H1 (cell line): ENCODE measurements around the gene G2E3. TPM values are rescaled to one million over a fixed set of nuclear protein-coding genes. Genes with fewer than 3 reads are reported as not detected.

Experiments
- CTCF ChIA-PET: fragments of 300-600 bp; sonication (Branson Sonifier 250); formaldehyde crosslinking; loops from one replicate; lab custom pipeline; 2021; ENCODE audit not compliant: partially characterized antibody; lab: Charles Lee
- POLR2A ChIA-PET: fragments of 300-600 bp; sonication (Branson Sonifier 250); formaldehyde crosslinking; loops from one replicate; lab custom pipeline; 2021; ENCODE audit warnings: inconsistent platforms; ENCODE audit not compliant: partially characterized antibody; lab: Charles Lee
- DNase-seq, 2 experiments: peaks; one replicate each; pipeline versions ENCODE4 v3.0.0 to v3.0.0-alpha.2; 2010 to 2022; ENCODE audit warnings: low spot score in 2 of 2, low read depth in 1 of 2, mixed read lengths in 1 of 2
- FAIRE-seq: peaks from 2 replicates; lab custom pipeline; 2011; peaks lifted over from hg19 to GRCh38; lab: Jason Lieb, UNC
- H2AFZ ChIP-seq: 2 replicates; pipeline ENCODE4 v1.8.1; 2012; ENCODE audit warnings: low read length, inconsistent platforms
- H2AK5ac ChIP-seq: 2 replicates; pipeline ENCODE4 v1.6.1; 2013; ENCODE audit warnings: low read depth, low read length
- H2BK120ac ChIP-seq: replicated peaks from 2 replicates; pipeline ENCODE3; 2013; ENCODE audit warnings: low read depth, low read length, inconsistent platforms
- H2BK12ac ChIP-seq: 2 replicates; pipeline ENCODE4 v1.6.1; 2013; ENCODE audit warnings: low read depth, low read length
- H2BK15ac ChIP-seq: 2 replicates; pipeline ENCODE4 v1.6.1; 2013; ENCODE audit warnings: low read length
- H2BK20ac ChIP-seq: 2 replicates; pipeline ENCODE4 v1.6.1; 2013; ENCODE audit warnings: low read length
- H2BK5ac ChIP-seq: 2 replicates; pipeline ENCODE4 v1.6.1; 2013; ENCODE audit warnings: low read depth, low read length
- H3K14ac ChIP-seq: 2 replicates; pipeline ENCODE4 v1.6.1; 2013; ENCODE audit warnings: inconsistent platforms; ENCODE audit not compliant: insufficient read length
- H3K18ac ChIP-seq: 2 replicates; pipeline ENCODE4 v1.6.1; 2013; ENCODE audit warnings: low read length; ENCODE audit errors: extremely low read depth
- H3K23ac ChIP-seq: 2 replicates; pipeline ENCODE4 v1.6.1; 2013; ENCODE audit warnings: inconsistent platforms; ENCODE audit not compliant: insufficient read length
- H3K23me2 ChIP-seq: 2 replicates; pipeline ENCODE4 v1.6.1; 2013; ENCODE audit warnings: low read depth, low read length
- H3K27ac ChIP-seq: 2 replicates; pipeline ENCODE4 v1.6.1; 2011; ENCODE audit warnings: low read depth, low read length, inconsistent platforms
- H3K27me3 ChIP-seq, 4 experiments: replicated peaks in 1 of 4; 1 replicate in 1 of 4; 2 replicates in 3 of 4; pipeline versions ENCODE4 v1.6.1 to v1.8.1; 2011 to 2013; ENCODE audit warnings: low read length in 3 of 4, mild to moderate bottlenecking in 3 of 4, inconsistent platforms in 2 of 4, mixed read lengths in 2 of 4, moderate library complexity in 1 of 4; ENCODE audit not compliant: control insufficient read depth in 3 of 4, insufficient read depth in 3 of 4; ENCODE audit errors: extremely low read depth in 1 of 4
- H3K36me3 ChIP-seq, 4 experiments: 2 replicates each; pipeline versions ENCODE4 v1.6.1 to v1.8.1; 2011 to 2013; ENCODE audit warnings: mild to moderate bottlenecking in 4 of 4, low read length in 3 of 4, moderate library complexity in 2 of 4, control low read depth in 1 of 4, inconsistent platforms in 1 of 4; ENCODE audit not compliant: insufficient read depth in 4 of 4, control insufficient read depth in 2 of 4
- H3K4ac ChIP-seq: replicated peaks from 2 replicates; pipeline ENCODE3; 2013; ENCODE audit warnings: low read length, low read depth, mixed read lengths, inconsistent platforms; ENCODE audit not compliant: insufficient read length
- H3K4me1 ChIP-seq, 4 experiments: replicated peaks in 1 of 4; 1 replicate in 1 of 4; 2 replicates in 3 of 4; pipeline versions ENCODE4 v1.6.1 to v1.8.1; 2011 to 2013; ENCODE audit warnings: low read length in 3 of 4, inconsistent platforms in 2 of 4, mixed read lengths in 1 of 4; ENCODE audit not compliant: insufficient read depth in 4 of 4, control insufficient read depth in 3 of 4
- H3K4me2 ChIP-seq, 2 experiments: 2 replicates each; pipeline versions ENCODE4 v1.6.1 to v1.8.1; 2011 to 2013; ENCODE audit warnings: low read depth in 2 of 2, low read length in 2 of 2, control low read depth in 1 of 2, inconsistent platforms in 1 of 2, mild to moderate bottlenecking in 1 of 2; ENCODE audit not compliant: insufficient read depth in 1 of 2
- H3K4me3 ChIP-seq, 4 experiments: fragments of 200-600, 300-600 bp in 1 of 4; sonication (generic), shearing (Covaris generic), sonication (Bioruptor Twin) in 1 of 4; 2 replicates each; pipeline versions ENCODE4 v1.5.1 to v1.8.1; 2011 to 2016; ENCODE audit warnings: low read length in 4 of 4, low read depth in 3 of 4, control low read depth in 2 of 4, inconsistent platforms in 2 of 4, mild to moderate bottlenecking in 2 of 4, mixed read lengths in 1 of 4, moderate library complexity in 1 of 4; ENCODE audit not compliant: insufficient read depth in 2 of 4; ENCODE audit errors: extremely low read depth in 1 of 4
- H3K56ac ChIP-seq: replicated peaks from 2 replicates; pipeline ENCODE3; 2013; ENCODE audit warnings: low read depth, mild to moderate bottlenecking, mixed read lengths, low read length, inconsistent platforms; ENCODE audit not compliant: insufficient read length
- H3K79me1 ChIP-seq: 2 replicates; pipeline ENCODE4 v1.6.1; 2013; ENCODE audit warnings: low read depth, low read length, control low read depth
- H3K79me2 ChIP-seq, 2 experiments: 2 replicates each; pipeline versions ENCODE4 v1.6.1 to v1.8.1; 2012 to 2013; ENCODE audit warnings: low read length in 2 of 2, mild to moderate bottlenecking in 2 of 2, inconsistent platforms in 1 of 2; ENCODE audit not compliant: insufficient read depth in 2 of 2, control insufficient read depth in 1 of 2
- H3K9ac ChIP-seq, 4 experiments: replicated peaks in 1 of 4; 1 replicate in 1 of 4; 2 replicates in 3 of 4; pipeline versions ENCODE4 v1.6.1 to v1.8.1; 2011 to 2013; ENCODE audit warnings: low read depth in 3 of 4, low read length in 3 of 4, control low read depth in 2 of 4, mild to moderate bottlenecking in 2 of 4, moderate library complexity in 2 of 4, inconsistent platforms in 1 of 4; ENCODE audit errors: extremely low read depth in 1 of 4
- H3K9me3 ChIP-seq, 2 experiments: 2 replicates each; pipeline versions ENCODE4 v1.6.1 to v1.8.1; 2012 to 2013; ENCODE audit warnings: mild to moderate bottlenecking in 2 of 2, moderate library complexity in 2 of 2, control low read depth in 1 of 2, inconsistent platforms in 1 of 2, low read depth in 1 of 2, low read length in 1 of 2, mixed read lengths in 1 of 2; ENCODE audit not compliant: insufficient read depth in 2 of 2
- H4K20me1 ChIP-seq, 2 experiments: replicated peaks in 1 of 2; 2 replicates each; pipeline versions ENCODE3 to v1.8.1; 2011 to 2013; ENCODE audit warnings: inconsistent platforms in 2 of 2, low read length in 2 of 2, mild to moderate bottlenecking in 1 of 2; ENCODE audit not compliant: insufficient read depth in 2 of 2, control insufficient read depth in 1 of 2
- H4K5ac ChIP-seq: 2 replicates; pipeline ENCODE4 v1.6.1; 2013; ENCODE audit warnings: low read length, low read depth, mixed read lengths, inconsistent platforms; ENCODE audit not compliant: insufficient read length
- H4K8ac ChIP-seq: 2 replicates; pipeline ENCODE4 v1.8.0; 2013; ENCODE audit warnings: mild to moderate bottlenecking, moderate library complexity, low read length, inconsistent platforms; ENCODE audit not compliant: insufficient read depth; ENCODE audit errors: extremely low read depth
- H4K91ac ChIP-seq: replicated peaks from 2 replicates; pipeline ENCODE3; 2013; ENCODE audit warnings: low read length, mixed read lengths, inconsistent platforms; ENCODE audit not compliant: insufficient read length
- BCL11A ChIP-seq, 2 experiments: IDR thresholded peaks; one replicate each; pipeline ENCODE4 v1.6.1; 2011; ENCODE audit warnings: low read depth in 2 of 2, low read length in 2 of 2, mild to moderate bottlenecking in 2 of 2
- CREB1 ChIP-seq: IDR thresholded peaks from 2 replicates; pipeline ENCODE4 v1.6.1; 2012; ENCODE audit warnings: inconsistent platforms
- POLR2AphosphoS5 ChIP-seq: IDR thresholded peaks from 2 replicates; pipeline ENCODE4 v1.6.1; 2011; ENCODE audit warnings: low read depth, low read length
- SIN3A ChIP-seq, 2 experiments: IDR thresholded peaks in 1 of 2; conservative IDR thresholded peaks in 1 of 2; 2 replicates each; pipeline ENCODE4 v1.6.1; 2011 to 2012; ENCODE audit warnings: low read length in 2 of 2, improper control_type of control experiment in 1 of 2, low read depth in 1 of 2, mild to moderate bottlenecking in 1 of 2
- SP4 ChIP-seq: IDR thresholded peaks from 2 replicates; pipeline ENCODE4 v1.6.1; 2012; ENCODE audit warnings: low read length, inconsistent platforms
- SRF ChIP-seq: IDR thresholded peaks from 2 replicates; pipeline ENCODE4 v1.6.1; 2011; ENCODE audit warnings: mild to moderate bottlenecking, low read depth, low read length, moderate library complexity
- TBP ChIP-seq: IDR thresholded peaks from 2 replicates; pipeline ENCODE4 v1.6.1; 2011; ENCODE audit warnings: low read depth, low read length, improper control_type of control experiment
- WGBS, 2 experiments: shearing (Covaris generic) in 1 of 2; methylation state at CpG; one replicate each; pipeline versions ENCODE4 v1.1.6 to v1.1.7; 2013 to 2015; ENCODE audit warnings: low lambda C conversion rate in 2 of 2, mixed read lengths in 2 of 2, inconsistent platforms in 1 of 2, low coverage in 1 of 2, missing lambda C conversion rate in 1 of 2; ENCODE audit not compliant: insufficient replicate concordance in 2 of 2, insufficient coverage in 1 of 2, insufficient read length in 1 of 2; ENCODE audit errors: extremely low coverage in 1 of 2, missing lambda C conversion rate in 1 of 2; 5-methylcytosine and 5-hydroxymethylcytosine counted together
- polyA plus RNA-seq, 7 experiments: library from polyadenylated mRNA; depleted of rRNA in 3 of 7; stranded (reverse) in 5 of 7; unstranded in 2 of 7; fragments of >200 nt in 5 of 7; fragments of 200-250 nt in 2 of 7; gene quantifications; 1 replicate in 5 of 7; 2 replicates in 1 of 7; 4 replicates in 1 of 7; pipeline versions ENCODE4 v1.2.1 to v1.2.3, GENCODE V29; 2011 to 2013; ENCODE audit warnings: missing spikeins in 2 of 7, mixed read lengths in 2 of 7
- total RNA-seq: library from RNA; stranded (reverse); fragmentation: NEBNext Ultra II Directional; extraction: Animal tissue kit (Norgen Biotek cat#: 25700); gene quantifications from 2 replicates; pipeline ENCODE4 v1.2.1, GENCODE V29; 2021
- TF ChIP-seq, protein P1 (sequence below): IDR thresholded peaks from 2 replicates; pipeline ENCODE4 v1.6.1; 2012; ENCODE audit warnings: inconsistent platforms
- TF ChIP-seq, protein P2 (sequence below), 3 experiments: IDR thresholded peaks; 1 replicate in 2 of 3; 2 replicates in 1 of 3; pipeline versions ENCODE4 v1.5.1 to v1.6.1; 2011; ENCODE audit warnings: low read length in 3 of 3, mild to moderate bottlenecking in 3 of 3, inconsistent platforms in 2 of 3, low read depth in 1 of 3, moderate library complexity in 1 of 3; ENCODE audit not compliant: insufficient read depth in 1 of 3; ENCODE audit errors: control extremely low read depth in 1 of 3

The G2E3 gene
- total and polyA plus RNA-seq, 2 of the 8 experiments (the other 6 are each of a cell fraction or from before 2014, with no cell fraction given) = 9.2 to 72.0 TPM

DNA sequence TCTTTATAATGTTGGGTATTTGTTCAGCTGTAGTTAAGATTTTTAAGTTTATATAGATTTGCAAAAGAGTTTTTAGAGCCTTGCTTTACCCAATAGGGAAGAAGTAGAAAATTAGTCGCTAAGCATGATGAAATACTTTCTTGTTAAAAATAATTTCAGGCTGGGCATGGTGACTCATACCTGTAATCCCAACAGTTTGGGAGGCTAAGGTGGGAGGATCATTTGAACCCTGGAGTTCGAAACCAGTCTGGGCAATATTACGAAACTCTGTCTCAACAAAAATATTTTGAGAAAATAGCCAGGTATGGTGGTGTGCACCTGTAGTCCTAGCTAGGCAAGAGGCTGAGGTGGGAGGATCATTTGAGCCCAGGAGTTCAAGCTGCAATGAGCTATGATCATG, 44.4 kb downstream of the G2E3 start:
- Histone ChIP-seq H3K27me3 (no peaks in the 10 kb centered on the region), H3K4ac (no peak overlapping the region), H2BK120ac (no peak overlapping the region), H2AFZ (no peak overlapping the region), H4K20me1 (peaks cover 0 to 6% of the 10 kb centered on the region in 2 experiments), H3K9ac (no peak overlapping the region), H2AK5ac (no peak overlapping the region), H3K4me2 (no peak overlapping the region), H2BK5ac (no peak overlapping the region), H3K36me3 (peaks cover 12 to 86% (median 52%) of the 10 kb centered on the region in 4 experiments), H3K23ac (no peak overlapping the region), H2BK15ac (no peak overlapping the region), H3K9me3 (no peaks in the 10 kb centered on the region), H4K8ac (no peak overlapping the region), H3K4me1 (no peaks in the 10 kb centered on the region), H4K5ac (no peak overlapping the region), H2BK20ac (no peak overlapping the region), H4K91ac (no peak overlapping the region), H2BK12ac (no peak overlapping the region), H3K27ac (no peak overlapping the region), H3K79me2 (no peaks in the 10 kb centered on the region), H3K23me2 (no peaks in the 10 kb centered on the region), H3K56ac (no peak overlapping the region), H3K18ac (no peak overlapping the region), H3K4me3 (no peak overlapping the region), H3K79me1 (no peaks in the 10 kb centered on the region), H3K14ac (no peak overlapping the region)
- WGBS, 2 experiments = 95% methylated on average over 3 of the region's 3 CpGs; no CpG with 5 or more reads in 1 of the 2 experiments
- FAIRE-seq (no peak), DNase-seq (no peak)
- ChIA-PET CTCF (interaction anchor here (0.7 kb wide), 1 partner anchor 918 kb away, joined by 3 read pairs; no protein-coding TSS in a partner anchor), POLR2A (interaction anchor here (1.3 kb wide), 1 partner anchor 19 kb away, joined by 3 read pairs; no protein-coding TSS in a partner anchor)
- TF ChIP-seq SIN3A (conservative IDR thresholded peaks at IDR 0.05 in 1 of 2, IDR thresholded peaks at IDR 0.05 in 1 of 2; ENCODE audit: low read depth in 1 of 2, low read length in 2 of 2) (no peak), BCL11A (IDR thresholded peaks at IDR 0.05; ENCODE audit: low read depth in 2 of 2, low read length in 2 of 2) (no peak), CREB1 (no peak), SP4 (no peak), TBP (no peak), SRF (no peak), POLR2AphosphoS5 (no peak)
- TF ChIP-seq, protein P1, sequence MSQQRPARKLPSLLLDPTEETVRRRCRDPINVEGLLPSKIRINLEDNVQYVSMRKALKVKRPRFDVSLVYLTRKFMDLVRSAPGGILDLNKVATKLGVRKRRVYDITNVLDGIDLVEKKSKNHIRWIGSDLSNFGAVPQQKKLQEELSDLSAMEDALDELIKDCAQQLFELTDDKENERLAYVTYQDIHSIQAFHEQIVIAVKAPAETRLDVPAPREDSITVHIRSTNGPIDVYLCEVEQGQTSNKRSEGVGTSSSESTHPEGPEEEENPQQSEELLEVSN = no peak
- TF ChIP-seq, protein P2, sequence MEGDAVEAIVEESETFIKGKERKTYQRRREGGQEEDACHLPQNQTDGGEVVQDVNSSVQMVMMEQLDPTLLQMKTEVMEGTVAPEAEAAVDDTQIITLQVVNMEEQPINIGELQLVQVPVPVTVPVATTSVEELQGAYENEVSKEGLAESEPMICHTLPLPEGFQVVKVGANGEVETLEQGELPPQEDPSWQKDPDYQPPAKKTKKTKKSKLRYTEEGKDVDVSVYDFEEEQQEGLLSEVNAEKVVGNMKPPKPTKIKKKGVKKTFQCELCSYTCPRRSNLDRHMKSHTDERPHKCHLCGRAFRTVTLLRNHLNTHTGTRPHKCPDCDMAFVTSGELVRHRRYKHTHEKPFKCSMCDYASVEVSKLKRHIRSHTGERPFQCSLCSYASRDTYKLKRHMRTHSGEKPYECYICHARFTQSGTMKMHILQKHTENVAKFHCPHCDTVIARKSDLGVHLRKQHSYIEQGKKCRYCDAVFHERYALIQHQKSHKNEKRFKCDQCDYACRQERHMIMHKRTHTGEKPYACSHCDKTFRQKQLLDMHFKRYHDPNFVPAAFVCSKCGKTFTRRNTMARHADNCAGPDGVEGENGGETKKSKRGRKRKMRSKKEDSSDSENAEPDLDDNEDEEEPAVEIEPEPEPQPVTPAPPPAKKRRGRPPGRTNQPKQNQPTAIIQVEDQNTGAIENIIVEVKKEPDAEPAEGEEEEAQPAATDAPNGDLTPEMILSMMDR (IDR thresholded peaks at IDR 0.05; ENCODE audit: control extremely low read depth in 1 of 3, insufficient read depth in 1 of 3, low read depth in 1 of 3, low read length in 3 of 3) = no peak
